NCI-H1417 (cell line): Measurements from ENCODE around the gene HECTD2.
A peak's percentile ranks its signal among the peaks of the same experiment; 100 is the strongest.
"Not testable (repeated sequence)": the region's sequence is repeated elsewhere in the genome, so short reads cannot be mapped to it uniquely, and the experiment has no call there.

Experiments
- DNase-seq, 3 experiments: peaks; one replicate each; lab custom pipeline; 2025; lab: John Stamatoyannopoulos, UW

Gene HECTD2

DNA sequence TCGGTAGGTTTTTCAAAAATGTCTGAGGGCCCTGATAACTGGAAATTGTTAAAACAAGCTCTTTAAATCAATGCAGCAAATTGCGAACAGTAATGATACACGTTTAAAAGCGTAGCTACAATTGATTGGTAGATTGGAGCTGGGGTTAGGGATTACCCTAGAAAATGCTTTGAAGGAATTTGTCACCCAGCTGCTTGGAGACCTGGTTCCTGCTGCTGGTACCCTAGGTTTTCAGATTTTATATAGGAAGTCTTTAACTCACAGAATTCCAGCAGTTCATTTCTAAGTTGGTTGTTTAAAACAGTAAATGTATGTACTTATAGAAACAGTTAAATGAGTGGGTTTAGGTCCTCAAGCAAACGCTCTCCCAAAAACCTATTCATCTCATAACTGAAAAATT is 1.5 kb downstream of the HECTD2 start:
- DNase-seq = no peak

DNA sequence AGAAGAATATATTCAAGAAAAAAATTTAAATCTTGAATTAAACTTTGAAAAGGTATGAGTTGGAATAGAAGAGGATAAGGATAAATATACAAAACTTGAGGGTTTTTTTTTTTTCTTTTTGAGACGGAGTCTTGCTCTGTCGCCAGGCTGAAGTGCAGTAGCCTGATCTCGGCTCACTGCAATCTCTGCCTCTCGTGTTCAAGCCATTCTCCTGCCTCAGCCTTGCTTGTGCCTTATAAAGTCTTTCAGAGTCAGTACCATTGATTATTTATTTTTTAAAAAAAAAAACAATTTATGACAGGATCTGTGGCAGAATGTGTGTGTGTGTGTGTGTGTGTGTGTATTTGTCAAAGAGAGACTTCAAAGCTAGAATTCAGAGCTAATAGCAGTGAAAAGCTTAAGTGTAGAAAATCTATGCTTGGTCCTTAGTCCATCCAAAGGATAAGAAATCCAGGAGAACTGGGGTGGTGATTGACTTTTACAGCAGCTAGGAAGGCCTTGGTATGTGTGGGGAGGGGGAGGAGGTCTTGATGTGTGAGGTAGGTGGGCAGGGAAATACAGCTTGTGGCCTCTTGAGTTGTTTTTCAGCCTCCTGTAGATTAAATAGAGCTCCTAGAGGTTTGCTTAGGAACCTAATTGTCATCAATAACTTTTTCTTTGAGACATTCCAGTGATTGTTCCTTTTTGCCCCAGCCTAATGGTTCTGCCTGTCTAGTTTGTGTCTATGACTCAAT is 2.4 kb downstream of the HECTD2 start:
- no peak for DNase-seq

DNA sequence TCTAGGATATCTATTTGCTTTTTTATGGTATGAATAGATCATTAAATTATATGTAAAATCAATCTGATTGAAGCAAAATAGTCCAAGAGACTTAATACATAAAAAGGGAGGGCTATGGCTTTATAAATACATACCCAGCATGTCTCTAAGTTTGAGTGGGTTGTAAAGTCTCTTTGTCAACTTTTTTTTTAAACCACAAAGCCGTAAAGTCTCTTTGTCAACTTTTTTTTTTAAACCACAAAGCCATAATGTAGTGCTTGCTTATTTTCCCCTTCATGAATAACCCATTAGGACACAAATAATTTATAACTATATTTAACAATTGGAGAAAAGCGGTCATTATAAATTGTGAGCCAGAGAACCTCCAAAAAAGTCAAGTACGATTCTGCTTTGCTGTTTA is 5.7 kb downstream of the HECTD2 start:
- DNase-seq = no peak

DNA sequence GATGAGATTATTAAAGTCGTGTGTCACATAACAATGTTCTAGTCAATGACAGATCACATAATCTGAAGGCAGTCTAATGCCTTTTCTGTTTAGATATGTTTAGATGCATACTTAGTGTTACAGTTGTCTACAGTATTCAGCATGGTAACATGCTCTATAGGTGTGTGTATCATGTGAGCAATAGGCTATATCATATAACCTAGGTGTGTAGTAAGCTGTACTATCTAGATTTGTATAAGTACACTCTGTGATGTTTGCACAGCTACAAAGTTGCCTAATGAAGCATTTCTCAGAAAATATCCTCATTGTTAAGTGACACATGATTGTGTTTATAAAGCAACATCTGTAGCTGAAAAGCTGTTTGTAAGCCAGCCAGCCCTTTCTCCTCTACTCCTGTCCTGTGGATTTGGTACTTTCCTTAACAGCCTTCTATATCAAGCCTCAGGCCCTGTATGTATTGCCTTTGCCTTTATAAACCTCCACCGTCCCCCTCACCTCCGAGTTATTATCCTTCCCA is 6.3 kb downstream of the HECTD2 start:
- DNase-seq = peak in 1 of 3 experiments; percentile 7

DNA sequence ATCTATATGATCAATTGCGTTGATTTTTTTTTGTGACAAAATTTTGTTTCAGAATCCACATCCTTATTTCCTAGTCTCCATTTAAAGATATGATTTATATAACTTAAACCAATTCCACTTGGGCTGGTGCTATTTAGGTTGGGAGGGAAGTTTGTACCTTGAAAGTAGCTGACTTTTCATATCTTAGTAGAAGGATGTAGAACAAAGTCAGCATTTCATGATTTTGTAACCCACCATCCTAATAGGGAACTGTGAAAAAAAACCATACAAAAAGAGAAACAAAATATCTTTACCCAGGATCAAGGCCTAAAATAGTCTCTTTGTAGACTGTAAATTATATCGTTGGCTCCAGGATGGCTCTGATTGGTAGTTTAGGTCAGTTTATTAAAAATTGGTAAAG is 8.3 kb downstream of the HECTD2 start:
- no peak for DNase-seq

DNA sequence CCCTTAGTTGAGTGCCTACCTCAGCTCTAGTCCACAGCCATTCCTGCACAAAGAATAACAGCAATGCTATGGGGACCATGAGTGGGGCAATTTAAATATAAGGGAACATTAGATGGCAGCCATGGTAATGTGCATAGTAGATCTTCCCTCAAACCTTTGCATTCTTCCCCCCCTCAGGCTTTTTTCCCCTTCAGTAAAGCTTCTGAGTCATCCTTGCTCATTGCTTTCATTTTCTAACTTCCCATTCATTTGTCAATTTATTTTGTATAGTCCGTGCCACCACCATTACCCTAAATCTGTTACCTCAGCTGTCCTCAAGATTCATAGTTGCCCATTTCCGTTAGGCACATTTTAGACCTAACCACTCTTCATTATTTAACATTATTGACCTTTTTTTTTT is 10.7 kb downstream of the HECTD2 start:
- no peak for DNase-seq

DNA sequence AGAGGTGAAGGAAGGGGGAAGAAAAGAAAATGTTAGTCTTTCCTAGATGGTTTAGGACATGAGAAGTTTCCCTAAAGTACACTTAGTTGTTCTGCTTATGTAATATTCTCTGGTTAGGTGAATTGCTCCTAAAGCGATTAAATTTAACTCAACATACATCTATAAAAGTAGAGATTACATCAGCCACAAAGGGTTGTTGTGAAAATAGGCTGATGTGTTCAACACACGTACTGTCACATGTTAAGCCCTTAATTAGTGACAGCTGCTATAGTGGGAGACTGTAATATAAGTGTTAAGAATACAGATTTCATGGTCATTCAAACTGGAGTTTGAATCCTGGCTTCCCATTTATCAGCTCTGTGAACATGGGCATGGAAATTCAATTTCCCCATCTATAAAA is 12.8 kb downstream of the HECTD2 start:
- peak in 1 of 3 experiments; percentile 8 for DNase-seq

DNA sequence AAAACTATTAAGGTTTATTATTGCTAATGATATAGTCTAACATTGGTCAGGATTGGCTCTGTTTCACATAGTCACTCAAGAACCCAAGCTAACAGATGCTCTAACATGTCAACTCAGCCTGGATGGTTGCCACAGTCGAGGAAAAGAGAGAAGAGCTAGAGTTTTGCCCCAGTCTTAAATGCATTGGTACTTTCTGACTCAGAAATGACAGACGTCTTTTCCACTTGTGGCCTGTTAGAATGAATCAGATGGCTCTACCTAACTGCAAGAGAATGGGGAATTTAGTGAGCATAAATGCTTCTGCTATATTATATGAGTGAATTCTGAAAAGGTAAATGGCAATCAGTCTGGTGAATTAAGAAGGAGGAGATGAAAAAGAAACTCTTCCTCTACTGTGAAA is 13.9 kb downstream of the HECTD2 start:
- DNase-seq = no peak

DNA sequence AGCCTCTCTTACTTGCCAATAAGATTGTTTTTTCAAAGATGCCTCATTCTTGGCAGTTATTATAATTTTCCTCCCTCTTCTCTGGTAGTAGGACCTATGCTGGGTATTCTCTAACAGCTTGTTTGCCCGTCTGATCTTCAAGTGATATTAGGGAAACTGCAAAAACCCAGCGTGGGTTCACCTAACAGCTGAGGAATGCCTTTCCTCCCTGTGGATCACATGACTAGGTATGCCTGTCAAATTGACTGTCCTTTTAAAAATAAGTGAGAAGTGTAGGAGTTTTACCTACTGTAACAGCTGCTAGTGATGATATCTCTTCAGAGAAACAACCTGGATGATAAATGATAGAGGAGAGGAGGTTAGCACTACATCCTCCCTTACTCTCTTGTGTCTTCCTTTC is 22.0 kb downstream of the HECTD2 start:
- no peak for DNase-seq

DNA sequence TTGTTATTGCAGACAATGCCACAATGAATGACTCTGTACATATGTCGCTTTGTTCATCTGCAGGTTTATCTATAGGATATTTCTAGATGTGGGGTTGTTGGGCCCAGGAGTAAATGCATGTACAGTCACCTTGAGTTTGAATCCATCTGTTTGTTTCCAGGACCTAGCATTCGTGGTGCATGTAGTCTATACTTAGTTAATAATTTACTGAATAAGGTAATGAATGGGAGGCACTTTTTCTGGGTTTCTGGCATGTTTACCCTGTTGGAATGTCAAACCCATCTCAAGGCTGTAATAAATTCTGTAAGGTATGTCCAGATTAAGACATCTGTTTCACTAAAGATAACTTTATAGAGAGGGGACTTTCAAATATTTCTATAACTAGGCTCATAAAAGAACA is 23.5 kb downstream of the HECTD2 start:
- DNase-seq = no peak

DNA sequence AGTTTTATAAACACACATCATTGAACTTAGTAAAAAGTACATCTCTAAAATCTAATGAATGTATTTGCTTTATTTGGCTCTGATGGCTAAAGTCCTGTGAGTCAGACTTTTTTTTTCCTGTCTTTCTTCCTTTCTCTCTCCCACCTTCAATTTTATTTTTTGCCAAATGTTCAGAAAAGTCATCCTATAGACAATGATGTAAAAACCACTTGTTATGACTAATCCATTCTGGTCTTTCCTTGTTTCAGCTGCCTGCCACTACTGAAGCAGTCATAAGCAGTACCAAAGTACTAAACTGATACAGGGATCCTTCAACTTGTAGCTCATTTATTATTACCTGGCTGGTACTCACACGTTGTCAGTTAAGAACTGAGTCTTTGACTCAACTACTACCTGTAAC is 23.9 kb downstream of the HECTD2 start:
- no peak for DNase-seq

DNA sequence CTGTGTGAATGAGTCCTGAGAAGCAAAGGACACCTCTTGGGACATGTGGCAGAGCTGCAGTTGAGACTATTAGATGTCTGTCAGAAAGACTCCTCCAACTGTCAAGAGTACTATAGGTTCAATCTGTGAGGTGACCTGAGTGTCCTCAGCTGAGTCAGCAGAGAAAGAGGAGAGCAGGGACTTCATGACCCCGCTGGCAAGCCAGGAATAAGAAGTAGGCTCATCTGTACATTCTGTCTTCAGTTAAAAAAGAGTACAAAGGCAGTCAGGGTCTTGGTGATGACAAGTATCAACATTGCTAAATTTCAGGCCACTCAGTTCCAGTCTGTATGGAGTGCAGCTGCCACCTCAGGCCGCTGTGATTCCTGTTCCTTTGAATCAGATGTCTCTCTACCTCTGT is 25.1 kb downstream of the HECTD2 start:
- no peak for DNase-seq

DNA sequence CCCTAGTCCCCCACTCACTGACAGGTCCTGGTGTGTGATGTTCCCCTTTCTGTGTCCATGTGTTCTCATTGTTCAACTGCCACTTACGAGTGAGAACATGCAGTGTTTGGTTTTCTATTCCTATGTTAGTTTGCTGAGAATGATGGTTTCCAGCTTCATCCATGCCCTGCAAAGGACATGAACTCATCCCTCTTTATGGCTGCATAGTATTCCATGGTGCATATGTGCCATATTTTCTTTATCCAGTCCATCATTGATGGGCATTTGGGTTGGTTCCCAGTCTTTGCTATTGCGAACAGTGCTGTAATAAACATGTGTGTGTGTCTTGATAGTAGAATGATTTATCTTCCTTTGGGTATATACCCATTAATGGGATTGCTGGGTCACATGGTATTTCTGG is 28.1 kb downstream of the HECTD2 start:
- DNase-seq = not testable (repeated sequence)

DNA sequence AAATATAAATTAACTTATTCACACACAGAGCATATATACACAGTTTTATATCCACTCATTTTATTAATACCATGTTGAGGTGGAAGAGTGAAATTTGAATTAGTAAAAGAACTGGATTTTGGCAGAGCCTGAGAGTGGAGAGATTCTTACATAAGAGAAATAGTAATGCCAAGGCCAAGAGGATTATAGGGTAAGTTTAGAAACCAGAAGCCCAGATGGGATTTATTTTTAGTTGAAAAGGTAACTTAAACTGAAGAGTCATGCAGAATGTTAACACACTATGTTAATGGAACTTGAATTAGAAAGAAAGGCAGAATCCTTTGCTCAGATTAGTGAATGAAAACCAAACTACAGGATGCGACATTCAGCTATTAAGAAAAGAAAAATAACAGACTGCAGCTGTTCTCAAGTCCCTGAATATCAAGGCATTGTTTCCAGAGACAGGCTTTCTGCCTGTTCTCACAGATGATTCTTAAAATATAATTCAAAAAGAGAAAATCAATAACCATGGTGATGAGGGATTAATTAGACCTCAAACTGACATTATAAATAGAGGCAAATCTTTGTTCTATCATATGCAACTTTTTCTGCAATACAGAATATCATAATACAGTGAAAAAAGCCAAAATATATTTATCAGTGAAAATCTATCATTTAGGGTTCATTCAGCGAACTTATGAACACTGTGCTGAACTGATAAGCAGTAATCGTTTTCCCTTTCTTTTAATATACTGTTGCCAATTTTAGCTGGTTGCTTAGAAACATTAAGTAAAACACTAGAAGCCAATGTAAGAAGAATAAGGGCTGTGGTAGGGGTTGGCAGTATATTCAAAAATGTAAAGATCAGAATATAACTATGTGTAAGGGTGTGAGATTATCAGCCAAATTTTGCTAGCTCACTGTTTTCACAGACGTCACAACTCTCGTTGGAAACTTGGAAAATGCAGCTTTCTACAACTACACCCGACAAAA is 34.4 kb downstream of the HECTD2 start:
- no peak for DNase-seq

DNA sequence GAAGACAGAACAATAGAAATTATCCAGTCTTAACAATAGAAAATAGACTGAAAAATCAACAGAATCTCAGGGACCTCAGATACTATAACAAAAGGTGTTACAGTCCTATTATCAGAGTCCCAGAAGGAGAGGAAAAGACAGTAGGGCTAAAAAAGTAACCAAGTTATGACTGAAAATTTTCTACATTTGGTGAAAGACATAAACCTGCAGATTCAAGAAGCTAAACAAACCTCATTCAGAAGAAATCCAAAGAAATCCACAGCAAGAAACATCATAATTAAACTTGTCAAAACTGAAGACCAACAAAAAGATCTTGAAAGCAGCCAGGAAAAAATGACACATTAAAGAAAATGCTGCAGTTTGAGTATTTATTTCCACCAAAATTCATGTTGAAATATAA is 41.9 kb downstream of the HECTD2 start:
- DNase-seq = no peak

DNA sequence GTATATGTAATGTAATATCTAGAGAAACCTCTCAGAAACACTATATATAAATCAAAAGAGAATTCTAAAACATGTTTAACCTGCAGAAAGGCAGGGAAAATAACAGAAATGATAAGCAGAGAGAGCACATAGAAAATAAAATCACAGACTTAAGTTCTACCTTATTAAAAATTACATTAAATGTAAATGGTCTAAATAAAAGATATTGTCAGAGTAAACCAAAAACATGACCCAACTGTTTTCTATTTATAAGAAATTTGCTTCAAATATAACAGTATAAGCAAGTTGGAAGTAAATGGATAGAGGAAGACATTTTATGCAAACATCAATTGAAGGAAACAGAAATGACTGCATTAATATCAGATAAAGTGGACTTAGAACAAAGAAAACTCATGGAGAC is 43.4 kb downstream of the HECTD2 start:
- DNase-seq = no peak

DNA sequence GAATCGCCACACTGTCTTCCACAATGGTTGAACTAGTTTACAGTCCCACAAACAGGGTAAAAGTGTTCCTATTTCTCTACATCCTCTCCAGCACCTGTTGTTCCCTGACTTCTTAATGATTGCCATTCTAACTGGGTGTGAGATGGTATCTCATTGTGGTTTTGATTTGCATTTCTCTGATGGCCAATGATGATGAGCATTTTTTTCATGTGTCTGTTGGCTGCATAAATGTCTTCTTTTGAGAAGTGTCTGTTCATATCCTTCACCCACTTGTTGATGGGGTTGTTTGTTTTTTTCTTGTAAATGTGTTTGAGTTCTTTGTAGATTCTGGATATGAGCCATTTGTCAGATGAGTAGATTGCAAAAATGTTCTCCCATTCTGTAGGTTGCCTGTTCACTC is 45.0 kb downstream of the HECTD2 start:
- not testable (repeated sequence) for DNase-seq

DNA sequence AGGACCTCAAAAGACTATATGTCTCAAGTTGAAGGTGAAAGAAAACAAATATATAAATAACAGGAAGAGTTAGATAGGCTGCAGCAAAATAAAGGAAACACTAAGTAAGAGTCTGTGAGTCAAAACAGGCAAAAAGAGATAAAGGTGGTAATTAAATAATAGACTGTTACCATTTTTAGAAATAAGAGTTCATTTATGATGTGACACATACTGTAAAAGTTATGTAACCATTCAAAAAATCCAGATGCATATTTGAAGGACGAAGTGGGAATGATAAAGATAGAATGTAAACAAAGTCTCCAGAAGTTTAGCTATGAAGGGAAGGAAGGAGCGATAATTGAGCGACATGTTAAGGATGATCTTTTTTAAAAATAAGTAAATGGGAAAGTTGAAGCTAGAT is 50.5 kb downstream of the HECTD2 start:
- no peak for DNase-seq

DNA sequence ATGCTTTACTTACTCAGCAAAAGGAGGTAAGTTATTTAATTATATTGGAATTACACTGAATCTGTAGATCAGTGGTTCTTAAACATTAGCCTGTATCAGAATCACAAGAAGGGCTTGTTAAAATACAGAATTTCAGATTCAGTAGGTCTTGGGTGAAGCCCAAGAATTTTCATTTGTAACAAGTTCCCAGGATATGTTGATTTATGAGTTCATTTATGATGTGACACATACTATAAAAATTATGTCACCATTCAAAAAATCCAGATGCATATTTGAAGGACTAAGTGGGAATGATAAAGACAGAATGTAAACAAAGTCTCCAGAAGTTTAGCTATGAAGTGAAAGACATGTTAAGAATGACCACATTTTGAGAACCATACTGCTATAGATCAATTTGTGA is 52.3 kb downstream of the HECTD2 start:
- DNase-seq = no peak

DNA sequence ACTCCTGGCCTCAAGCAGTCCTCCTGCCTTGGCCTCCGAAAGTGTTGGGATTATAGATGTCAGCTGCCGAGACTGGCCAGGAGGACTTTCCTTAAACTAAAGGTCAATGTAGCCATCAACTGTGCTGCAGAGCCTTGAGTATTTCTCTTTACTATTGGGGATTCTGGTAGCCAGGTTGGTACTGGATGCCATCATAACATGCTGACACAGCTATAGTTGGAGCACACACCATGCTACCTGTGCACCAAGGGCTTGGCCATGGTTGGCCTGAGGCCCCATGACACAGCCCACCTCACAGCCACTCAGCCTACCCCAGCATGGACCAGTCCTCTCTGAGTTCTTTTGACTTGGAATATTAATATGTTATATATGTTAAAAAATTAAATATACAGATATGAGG is 54.4 kb downstream of the HECTD2 start:
- no peak for DNase-seq

DNA sequence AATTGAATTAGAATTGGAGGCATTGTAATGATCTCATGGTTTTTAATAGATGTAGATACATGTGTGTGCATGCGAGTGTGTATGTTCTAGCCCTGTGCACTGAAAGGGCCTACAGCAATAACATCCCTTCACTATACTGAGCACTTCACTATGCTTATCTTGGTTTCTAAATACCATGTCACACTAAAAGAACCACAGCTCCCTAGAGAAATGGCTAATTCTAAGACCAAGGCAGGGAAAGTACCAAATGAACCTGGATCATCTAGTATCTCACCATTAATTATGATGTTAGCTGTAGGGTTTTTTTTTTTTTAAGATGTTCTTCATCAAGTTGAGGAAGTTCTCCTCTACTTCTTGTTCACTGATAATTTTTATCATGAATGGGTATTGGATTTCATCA is 55.1 kb downstream of the HECTD2 start:
- DNase-seq = no peak

DNA sequence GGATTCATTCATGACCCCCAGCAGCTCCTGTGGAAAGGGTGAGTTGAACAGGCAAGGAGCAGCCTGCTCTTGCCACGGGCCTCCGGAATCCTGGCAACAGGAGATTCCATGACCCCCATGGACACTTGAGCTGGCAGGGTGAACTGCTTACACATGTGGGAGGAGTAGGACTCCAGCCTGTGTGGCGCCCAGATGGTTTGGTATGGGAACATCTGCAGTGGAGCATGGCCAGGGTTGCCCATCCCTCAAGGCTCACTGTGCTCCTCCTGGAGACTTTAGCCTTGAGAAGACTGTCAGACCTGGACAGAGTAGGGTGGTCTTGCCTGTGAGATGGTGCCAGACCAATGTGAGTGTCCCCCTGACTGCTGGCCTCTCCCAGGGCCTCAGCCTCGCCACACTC is 57.0 kb downstream of the HECTD2 start:
- no peak for DNase-seq

DNA sequence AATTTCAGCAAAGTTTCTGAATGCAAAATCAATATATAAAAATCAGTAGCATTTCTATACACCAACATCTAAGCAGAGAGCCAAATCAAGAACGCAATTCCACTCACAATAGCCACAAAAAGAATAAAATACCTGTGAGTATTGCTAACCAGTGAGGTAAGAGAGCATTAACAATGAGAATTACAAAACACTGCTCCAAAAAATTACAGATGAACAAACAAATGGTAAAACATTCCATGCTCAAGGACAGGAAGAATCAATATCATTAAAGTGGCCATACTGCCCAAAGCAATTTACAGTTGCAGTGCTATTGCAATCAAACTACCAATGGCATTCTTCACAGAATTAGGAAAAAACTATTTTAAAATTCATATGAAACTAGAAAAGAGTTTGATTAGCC is 61.5 kb downstream of the HECTD2 start:
- no peak for DNase-seq
